WTC11 (cell line): ENCODE results near the gene IL25. TPM values are rescaled to one million over a fixed set of nuclear protein-coding genes. Genes with fewer than 3 reads are reported as not detected.

Source experiments
- ATF1 ChIP-seq: sonication (generic); formaldehyde crosslinking; IDR thresholded peaks from 2 replicates; pipeline ENCODE4 v1.8.1; 2023; ENCODE audit warnings: mild to moderate bottlenecking, moderate library complexity, missing genetic modification reagents
- CDX4 ChIP-seq: fragments of 250-450 bp; sonication (Bioruptor Pico); IDR thresholded peaks from 2 replicates; pipeline ENCODE4 v1.9.0; 2021; ENCODE audit warnings: moderate library complexity, mild to moderate bottlenecking, inconsistent platforms, borderline replicate concordance
- CTCF ChIP-seq: fragments of 200-600 bp; IDR thresholded peaks from 2 replicates; pipeline ENCODE4 v1.8.0; 2022; ENCODE audit warnings: antibody characterized with exemption
- ETV6 ChIP-seq: sonication (generic); formaldehyde crosslinking; IDR thresholded peaks from 2 replicates; pipeline ENCODE4 v1.8.1; 2022; ENCODE audit warnings: mild to moderate bottlenecking, missing genetic modification reagents
- FOXP4 ChIP-seq: sonication (generic); formaldehyde crosslinking; IDR thresholded peaks from 2 replicates; pipeline ENCODE4 v1.8.0; 2022; ENCODE audit warnings: mild to moderate bottlenecking, missing genetic modification reagents
- HMGA2 ChIP-seq: fragments of 250-450 bp; sonication (Bioruptor Pico); IDR thresholded peaks from 2 replicates; pipeline ENCODE4 v1.4.0; 2021; ENCODE audit warnings: mild to moderate bottlenecking, moderate library complexity
- HMGXB4 ChIP-seq: sonication (generic); formaldehyde crosslinking; IDR thresholded peaks from 2 replicates; pipeline ENCODE4 v1.8.1; 2023; ENCODE audit warnings: mild to moderate bottlenecking, moderate library complexity, missing genetic modification reagents
- MAX ChIP-seq: sonication (generic); formaldehyde crosslinking; IDR thresholded peaks from 2 replicates; pipeline ENCODE4 v1.8.0; 2022; ENCODE audit warnings: mild to moderate bottlenecking, missing genetic modification reagents
- MLX ChIP-seq: sonication (generic); formaldehyde crosslinking; IDR thresholded peaks from 2 replicates; pipeline ENCODE4 v1.8.1; 2023; ENCODE audit warnings: mild to moderate bottlenecking, missing genetic modification reagents, moderate library complexity
- NFATC4 ChIP-seq: fragments of 250-450 bp; sonication (Bioruptor Pico); IDR thresholded peaks from 2 replicates; pipeline ENCODE4 v1.9.0; 2021; ENCODE audit warnings: mild to moderate bottlenecking
- NFYB ChIP-seq: sonication (generic); formaldehyde crosslinking; conservative IDR thresholded peaks from 2 replicates; pipeline ENCODE4 v1.8.0; 2022; ENCODE audit warnings: low read depth, missing genetic modification reagents
- NR1H2 ChIP-seq: sonication (generic); formaldehyde crosslinking; IDR thresholded peaks from 2 replicates; pipeline ENCODE4 v1.9.0; 2021; ENCODE audit warnings: mild to moderate bottlenecking, moderate library complexity, missing genetic modification reagents
- USF1 ChIP-seq: sonication (generic); formaldehyde crosslinking; IDR thresholded peaks from 2 replicates; pipeline ENCODE4 v1.8.0; 2022; ENCODE audit warnings: mild to moderate bottlenecking, missing genetic modification reagents
- ZBTB21 ChIP-seq: sonication (generic); formaldehyde crosslinking; IDR thresholded peaks from 2 replicates; pipeline ENCODE4 v1.8.1; 2023; ENCODE audit warnings: mild to moderate bottlenecking, missing genetic modification reagents, borderline replicate concordance
- ZBTB43 ChIP-seq: sonication (generic); formaldehyde crosslinking; IDR thresholded peaks from 2 replicates; pipeline ENCODE4 v1.8.1; 2023; ENCODE audit warnings: mild to moderate bottlenecking, missing genetic modification reagents
- ZMAT4 ChIP-seq: fragments of 250-450 bp; sonication (Bioruptor Pico); IDR thresholded peaks from 2 replicates; pipeline ENCODE4 v1.9.0; 2021; ENCODE audit warnings: mild to moderate bottlenecking
- ZNF263 ChIP-seq: sonication (generic); formaldehyde crosslinking; IDR thresholded peaks from 2 replicates; pipeline ENCODE4 v1.8.1; 2022; ENCODE audit warnings: low read depth, mild to moderate bottlenecking, moderate library complexity, missing genetic modification reagents
- ZNF416 ChIP-seq: fragments of 250-450 bp; sonication (Bioruptor Pico); IDR thresholded peaks from 2 replicates; pipeline ENCODE4 v1.9.0; 2021; ENCODE audit warnings: mild to moderate bottlenecking, inconsistent platforms
- ZNF425 ChIP-seq: fragments of 250-450 bp; sonication (Bioruptor Pico); conservative IDR thresholded peaks from 2 replicates; pipeline ENCODE4 v1.9.0; 2021; ENCODE audit warnings: mild to moderate bottlenecking
- ZNF512 ChIP-seq: sonication (generic); formaldehyde crosslinking; IDR thresholded peaks from 2 replicates; pipeline ENCODE4 v1.8.1; 2022; ENCODE audit warnings: missing genetic modification reagents, borderline replicate concordance
- ZSCAN18 ChIP-seq: fragments of 250-450 bp; sonication (Bioruptor Pico); IDR thresholded peaks from 2 replicates; pipeline ENCODE4 v2.1.2; 2022; ENCODE audit warnings: mild to moderate bottlenecking, moderate library complexity
- total RNA-seq: library from RNA; stranded (reverse); gene quantifications from 3 replicates; pipeline ENCODE4 v1.2.3, GENCODE V29; 2021

IL25 gene
- total RNA-seq, 1 experiment from 2014 or later: 0.24 TPM

GRCh38 chr14:23351681-23352505, 20.7 kb upstream of the IL25 start (continued):
- TF ChIP-seq CTCF: no peak
- no peak for TF ChIP-seq ZNF263 (CRISPR knock-in tag)
- TF ChIP-seq ZBTB43: no peak
- TF ChIP-seq NFYB: no peak
- TF ChIP-seq USF1 (CRISPR knock-in tag): 0 out of 2 replicates have a peak, but pooled peaks have one; percentile 12
- no peak for TF ChIP-seq FOXP4 (CRISPR knock-in tag)
- TF ChIP-seq ZMAT4 (CRISPR knock-in tag): no peak
- no peak for TF ChIP-seq CDX4 (CRISPR knock-in tag)
- no peak for TF ChIP-seq ZNF425 (CRISPR knock-in tag)
- peak; percentile 96 for TF ChIP-seq HMGXB4 (CRISPR knock-in tag)
- no peak for TF ChIP-seq NR1H2 (CRISPR knock-in tag)
- TF ChIP-seq MLX (CRISPR knock-in tag): no peak
- TF ChIP-seq ATF1 (CRISPR knock-in tag): no peak
- TF ChIP-seq ZNF512 (CRISPR knock-in tag): no peak
- TF ChIP-seq MAX (CRISPR knock-in tag): peak; percentile 83; the same call in 1 of the 2 replicates
- TF ChIP-seq ETV6 (CRISPR knock-in tag): peak; percentile 25; the same call in 1 of the 2 replicates
- no peak for TF ChIP-seq ZBTB21 (CRISPR knock-in tag)
- TF ChIP-seq ZNF416: no peak
- TF ChIP-seq ZSCAN18 (CRISPR knock-in tag): no peak
- TF ChIP-seq HMGA2 (CRISPR knock-in tag): no peak
- TF ChIP-seq NFATC4 (CRISPR knock-in tag): no peak
